ENCODE measurements around the gene LCN6.

DNA sequence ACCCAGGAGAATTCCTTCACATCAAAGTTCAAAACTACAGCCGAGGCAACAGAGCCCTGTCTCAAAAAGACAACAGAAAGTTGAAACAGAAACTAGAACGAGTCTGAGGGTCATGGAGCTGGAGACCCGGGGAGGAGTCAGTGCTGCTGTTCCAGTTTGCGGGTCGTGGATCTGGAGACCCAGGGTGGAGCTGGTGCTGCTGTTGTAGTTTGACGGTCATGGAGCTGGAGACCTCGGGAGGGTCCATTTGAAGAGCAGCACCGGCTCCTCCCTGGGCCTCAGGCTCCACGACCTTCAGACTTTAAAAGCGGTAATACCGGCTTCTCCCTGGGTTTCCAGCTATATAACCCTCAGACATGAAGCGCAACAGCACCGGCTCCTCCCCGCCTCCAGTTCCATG is 29.0 kb upstream of the LCN6 start:
- TF ChIP-seq, protein P1, sequence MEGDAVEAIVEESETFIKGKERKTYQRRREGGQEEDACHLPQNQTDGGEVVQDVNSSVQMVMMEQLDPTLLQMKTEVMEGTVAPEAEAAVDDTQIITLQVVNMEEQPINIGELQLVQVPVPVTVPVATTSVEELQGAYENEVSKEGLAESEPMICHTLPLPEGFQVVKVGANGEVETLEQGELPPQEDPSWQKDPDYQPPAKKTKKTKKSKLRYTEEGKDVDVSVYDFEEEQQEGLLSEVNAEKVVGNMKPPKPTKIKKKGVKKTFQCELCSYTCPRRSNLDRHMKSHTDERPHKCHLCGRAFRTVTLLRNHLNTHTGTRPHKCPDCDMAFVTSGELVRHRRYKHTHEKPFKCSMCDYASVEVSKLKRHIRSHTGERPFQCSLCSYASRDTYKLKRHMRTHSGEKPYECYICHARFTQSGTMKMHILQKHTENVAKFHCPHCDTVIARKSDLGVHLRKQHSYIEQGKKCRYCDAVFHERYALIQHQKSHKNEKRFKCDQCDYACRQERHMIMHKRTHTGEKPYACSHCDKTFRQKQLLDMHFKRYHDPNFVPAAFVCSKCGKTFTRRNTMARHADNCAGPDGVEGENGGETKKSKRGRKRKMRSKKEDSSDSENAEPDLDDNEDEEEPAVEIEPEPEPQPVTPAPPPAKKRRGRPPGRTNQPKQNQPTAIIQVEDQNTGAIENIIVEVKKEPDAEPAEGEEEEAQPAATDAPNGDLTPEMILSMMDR (IDR thresholded peaks at IDR 0.05; ENCODE audit: poor library complexity, severe bottlenecking), result no peak
- TF ChIP-seq REST (IDR thresholded peaks at IDR 0.05; ENCODE audit: borderline replicate concordance), result no peak
- no peak for TF ChIP-seq POLR2AphosphoS5 (IDR thresholded peaks at IDR 0.05)
- TF ChIP-seq EP300 (conservative IDR thresholded peaks at IDR 0.05; ENCODE audit: poor library complexity, severe bottlenecking), result no peak
- no peak for TF ChIP-seq EZH2 (IDR thresholded peaks at IDR 0.05; ENCODE audit: borderline replicate concordance, insufficient read depth, low read length, poor library complexity, severe bottlenecking)
- no peak for TF ChIP-seq TAF1 (IDR thresholded peaks at IDR 0.05; ENCODE audit: low read depth)
- no peak for TF ChIP-seq MXI1 (conservative IDR thresholded peaks at IDR 0.05; ENCODE audit: poor library complexity, severe bottlenecking)
